PFSK-1 (cell line): Measurements from ENCODE around the gene COL2A1.

Experiments
- POLR2AphosphoS5 ChIP-seq: IDR thresholded peaks from 2 replicates; pipeline ENCODE4 v1.6.1; 2012; ENCODE audit warnings: low read depth, mild to moderate bottlenecking, control low read depth, low read length, moderate library complexity
- REST ChIP-seq, 2 experiments: IDR thresholded peaks; 2 replicates each; pipeline versions ENCODE4 v1.6.1 to v1.8.0; 2011 to 2012; ENCODE audit warnings: low read depth in 2 of 2, low read length in 2 of 2, control low read depth in 1 of 2, inconsistent platforms in 1 of 2, mild to moderate bottlenecking in 1 of 2, moderate library complexity in 1 of 2; ENCODE audit not compliant: insufficient read depth in 1 of 2
- SIN3A ChIP-seq: IDR thresholded peaks from 2 replicates; pipeline ENCODE4 v1.6.1; 2012; ENCODE audit warnings: mild to moderate bottlenecking, low read length, moderate library complexity, borderline replicate concordance; ENCODE audit not compliant: insufficient read depth
- TAF1 ChIP-seq: IDR thresholded peaks from 2 replicates; pipeline ENCODE4 v1.6.1; 2012; ENCODE audit warnings: low read length, control low read depth, borderline replicate concordance; ENCODE audit not compliant: insufficient read depth

DNA sequence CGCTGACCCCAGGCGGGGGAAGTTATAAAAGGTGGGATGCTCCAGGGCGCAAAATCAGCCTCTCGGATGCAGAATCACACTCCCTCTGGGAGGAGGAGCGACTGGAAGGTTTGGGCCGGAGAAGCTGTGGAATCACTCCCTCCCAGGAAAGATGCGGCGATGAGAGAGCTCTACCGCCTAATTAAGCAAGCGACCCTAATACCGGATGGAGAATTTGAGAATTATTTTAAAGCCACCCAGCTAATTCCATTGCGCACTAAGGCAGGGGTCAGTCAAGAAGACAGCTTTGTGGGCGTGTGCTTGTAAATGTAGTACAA, 1.9 kb downstream of the COL2A1 start:
- no peak for TF ChIP-seq SIN3A
- TF ChIP-seq POLR2AphosphoS5 = no peak
- TF ChIP-seq TAF1 = no peak
- no peak for TF ChIP-seq REST (IDR thresholded peaks at IDR 0.05; ENCODE audit: insufficient read depth in 1 of 2, low read depth in 2 of 2, low read length in 2 of 2)
